Spleen (tissue), 11 donors: Measurements from ENCODE around the gene CPD. TPM values are rescaled to one million over a fixed set of nuclear protein-coding genes. Genes with fewer than 3 reads are reported as not detected.
A peak's percentile ranks its signal among the peaks of the same experiment; 100 is the strongest.
"Not testable (repeated sequence)": the region's sequence is repeated elsewhere in the genome, so short reads cannot be mapped to it uniquely, and the experiment has no call there.

Experiments
- DNase-seq: peaks from one replicate; pipeline ENCODE4 v3.0.0-alpha.2; 2020
- H3K27ac ChIP-seq, 8 donors: fragments of 200-600 bp; sonication (generic) in 7 of 8; 1 replicate in 4 of 8; 2 replicates in 4 of 8; pipeline versions ENCODE4 v1.5.0 to v1.8.0; 2016 to 2021; ENCODE audit warnings: inconsistent platforms in 4 of 8, mild to moderate bottlenecking in 4 of 8, moderate library complexity in 1 of 8
- H3K27me3 ChIP-seq, 7 donors: fragments of 200-600 bp; sonication (generic) in 6 of 7; replicated peaks in 1 of 7; 1 replicate in 4 of 7; 2 replicates in 3 of 7; pipeline versions ENCODE4 v1.5.0 to v1.8.0; 2016 to 2021; ENCODE audit warnings: inconsistent platforms in 3 of 7, mild to moderate bottlenecking in 1 of 7
- H3K36me3 ChIP-seq, 6 donors: fragments of 200-600 bp; sonication (generic) in 5 of 6; 1 replicate in 4 of 6; 2 replicates in 2 of 6; pipeline versions ENCODE4 v1.5.0 to v1.8.0; 2016 to 2021; ENCODE audit warnings: inconsistent platforms in 2 of 6
- H3K4me1 ChIP-seq, 6 donors: fragments of 200-600 bp; sonication (generic) in 5 of 6; 1 replicate in 3 of 6; 2 replicates in 3 of 6; pipeline versions ENCODE4 v1.5.0 to v1.8.0; 2016 to 2021; ENCODE audit warnings: inconsistent platforms in 3 of 6
- H3K4me3 ChIP-seq, 8 donors: fragments of 200-600 bp; sonication (generic) in 7 of 8; 1 replicate in 4 of 8; 2 replicates in 4 of 8; pipeline versions ENCODE4 v1.5.0 to v1.8.0; 2016 to 2021; ENCODE audit warnings: inconsistent platforms in 4 of 8, mild to moderate bottlenecking in 4 of 8, moderate library complexity in 2 of 8
- H3K9me3 ChIP-seq, 8 donors: fragments of 200-600 bp; sonication (generic) in 7 of 8; 1 replicate in 4 of 8; 2 replicates in 4 of 8; pipeline versions ENCODE4 v1.5.0 to v1.8.0; 2016 to 2021; ENCODE audit warnings: inconsistent platforms in 4 of 8
- CTCF ChIP-seq, 11 experiments: fragments of 200-600 bp in 7 of 11; fragments of 450-650 bp in 4 of 11; sonication (generic) in 4 of 11; IDR thresholded peaks in 8 of 11; conservative IDR thresholded peaks in 3 of 11; 1 replicate in 7 of 11; 2 replicates in 4 of 11; pipeline versions ENCODE4 v1.4.0 to v1.8.0; 2016 to 2021; ENCODE audit warnings: antibody characterized with exemption in 11 of 11, inconsistent platforms in 4 of 11, mild to moderate bottlenecking in 1 of 11
- POLR2A ChIP-seq, 3 donors: fragments of 450-650 bp; IDR thresholded peaks; one replicate each; pipeline ENCODE4 v1.5.1; 2017; ENCODE audit warnings: antibody characterized with exemption in 3 of 3, mild to moderate bottlenecking in 1 of 3
- POLR2AphosphoS5 ChIP-seq, 3 donors: sonication (generic); formaldehyde crosslinking; IDR thresholded peaks; one replicate each; pipeline ENCODE4 v1.5.1; 2017; ENCODE audit warnings: antibody characterized with exemption in 3 of 3
- WGBS, 5 donors: extraction: QIAGEN DNeasy Blood & Tissue Kit in 3 of 5; methylation state at CpG; one replicate each; pipeline versions ENCODE4 v1.1.5 to v1.1.7; 2013 to 2018; 5-methylcytosine and 5-hydroxymethylcytosine counted together
- intact Hi-C: fragments of 100-400 bp; cut with DNase I; formaldehyde crosslinking; loops from one replicate; pipeline ENCODE4 v1.15.0; 2023; ENCODE audit warnings: low total_unique reads
- polyA plus RNA-seq, 3 donors: library from polyadenylated mRNA; stranded (reverse); fragments of 200-250 nt; gene quantifications; one replicate each; pipeline ENCODE4 v1.2.1, GENCODE V29; 2013
- total RNA-seq, 7 donors: library from RNA; depleted of rRNA in 3 of 7; stranded (reverse); fragments of >200 nt in 3 of 7; fragmentation: NEBNext Ultra II Directional in 4 of 7; extraction: Animal tissue kit (Norgen Biotek cat#: 25700) in 4 of 7; gene quantifications; one replicate each; pipeline versions ENCODE4 v1.1.0 to v1.2.1, GENCODE V29; 2016 to 2021
- donor health status: healthy with polysubstance abuse.
- donor health status: DM: no; HTN: no; CAD: no; lungs with moderate emphysema.
- donor health status: DM: no; HTN: no; CAD: no.
- donor health status: Bipolar disorder and iron deficiency.
- donor health status: healthy.
- donor health status: DM: no; HTN: no; CAD: no.
- donor health status: DM: yes; HTN: yes; CAD: no.

CPD gene
- total and polyA plus RNA-seq, 10 donors = 1.6 to 83.8 (median 39.6) TPM

DNA sequence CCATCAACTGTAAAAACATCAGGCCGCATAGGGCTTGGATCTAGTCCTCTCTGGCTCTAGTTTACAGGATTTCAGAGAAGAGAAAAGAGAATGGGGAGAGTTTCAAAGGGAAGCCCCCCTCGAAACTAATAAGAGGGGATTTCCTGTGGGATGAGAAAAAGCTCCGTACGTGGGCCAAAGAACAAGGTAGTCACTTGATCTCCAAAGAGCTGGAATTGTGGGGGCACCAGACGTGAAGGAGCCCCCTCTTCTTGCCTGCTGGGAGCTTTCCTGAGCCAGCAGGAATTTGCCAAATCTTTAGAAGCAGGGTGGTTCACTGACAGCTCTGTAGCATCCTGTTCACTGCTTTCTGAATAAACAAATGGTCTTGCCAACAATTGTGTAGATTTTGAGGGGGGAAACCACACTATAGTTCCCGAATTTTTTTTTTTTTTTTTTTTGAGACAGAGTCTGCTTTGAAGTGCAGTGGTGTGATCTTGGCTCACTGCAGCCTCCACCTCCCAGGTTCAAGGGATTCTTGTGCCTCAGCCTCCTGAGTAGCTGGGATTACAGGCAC, 37.8 kb upstream of the CPD start:
- Histone ChIP-seq H3K27ac (peak overlapping the region in 7 of 8 donors; percentile 21 to 61 (median 50)), H3K36me3 (no peaks in the 10 kb centered on the region), H3K4me3 (no peak overlapping the region), H3K27me3 (no peaks in the 10 kb centered on the region), H3K9me3 (no peaks in the 10 kb centered on the region), H3K4me1 (peaks cover 5 to 49% (median 15%) of the 10 kb centered on the region in 6 donors)
- intact Hi-C loops = no loop called here
- TF ChIP-seq POLR2A (IDR thresholded peaks at IDR 0.05) = no peak
- no peak for TF ChIP-seq POLR2AphosphoS5 (IDR thresholded peaks at IDR 0.05)
- TF ChIP-seq CTCF (IDR thresholded peaks at IDR 0.05 in 8 of 11, conservative IDR thresholded peaks at IDR 0.05 in 3 of 11) = no peak
- no peak for DNase-seq
- WGBS, 5 donors = 26 to 59% (median 40%) methylated on average over 6 of the region's 6 CpGs

DNA sequence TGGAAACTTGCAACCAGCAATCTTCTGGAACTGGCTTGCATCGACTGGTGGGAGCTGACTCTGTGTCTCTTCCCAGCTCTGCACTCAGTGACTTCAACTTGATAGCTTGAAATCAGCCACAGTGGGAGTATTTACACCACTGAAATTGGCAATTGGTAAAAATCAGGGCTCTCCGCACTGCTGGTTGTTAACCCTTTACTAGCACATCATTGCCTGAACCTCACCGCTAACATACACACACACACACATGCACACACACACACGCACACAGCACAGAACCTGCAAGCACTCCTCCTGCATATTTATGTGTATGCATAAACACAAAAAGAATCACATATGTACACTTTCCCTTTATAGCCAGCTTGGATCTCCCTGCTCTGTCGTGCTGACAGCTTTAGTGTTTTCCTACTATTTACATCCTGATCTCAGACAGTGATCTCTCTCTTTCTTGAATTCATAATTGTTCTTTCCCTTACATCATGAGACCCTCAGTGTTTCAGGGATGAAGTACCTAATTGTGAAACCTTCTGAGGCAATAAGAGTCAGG, 37.0 kb upstream of the CPD start:
- Histone ChIP-seq H3K9me3 (no peaks in the 10 kb centered on the region), H3K27me3 (no peaks in the 10 kb centered on the region), H3K4me3 (no peak overlapping the region), H3K4me1 (peaks cover 5 to 51% (median 15%) of the 10 kb centered on the region in 6 donors), H3K36me3 (no peaks in the 10 kb centered on the region), H3K27ac (no peak overlapping the region)
- TF ChIP-seq POLR2AphosphoS5 (IDR thresholded peaks at IDR 0.05) = no peak
- TF ChIP-seq POLR2A (IDR thresholded peaks at IDR 0.05) = no peak
- no peak for DNase-seq
- 87 to 94% (median 89%) methylated on average over 5 of the region's 5 CpGs for WGBS, 5 donors
- intact Hi-C loops = no loop called here

DNA sequence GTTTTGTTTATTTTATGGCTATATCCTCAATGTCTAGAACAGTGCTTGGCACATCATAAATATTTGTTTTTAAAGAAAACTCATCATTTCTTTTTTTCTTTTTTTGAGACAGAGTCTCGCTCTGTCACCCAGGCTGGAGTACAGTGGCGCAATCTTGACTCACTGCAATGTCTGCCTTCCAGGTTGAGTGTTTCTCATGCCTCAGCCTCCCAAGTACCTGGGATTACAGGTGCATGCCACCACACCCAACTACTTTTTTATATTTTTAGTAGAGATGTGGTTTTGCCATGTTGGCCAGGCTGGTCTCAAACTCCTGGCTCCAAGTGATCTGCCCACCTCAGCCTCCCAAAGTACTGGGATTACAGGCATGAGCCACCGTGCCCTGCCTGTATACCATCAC, 35.5 kb upstream of the CPD start:
- Histone ChIP-seq H3K27ac (peak overlapping the region in 1 of 8 donors; percentile 90), H3K4me1 (peaks cover 4 to 51% (median 15%) of the 10 kb centered on the region in 6 donors)
- intact Hi-C loops, DNase-seq, H3K9me3 ChIP-seq, H3K36me3 ChIP-seq, H3K4me3 ChIP-seq, H3K27me3 ChIP-seq: not testable (repeated sequence)
- 88 to 93% (median 88%) methylated on average over 3 of the region's 3 CpGs for WGBS, 5 donors

DNA sequence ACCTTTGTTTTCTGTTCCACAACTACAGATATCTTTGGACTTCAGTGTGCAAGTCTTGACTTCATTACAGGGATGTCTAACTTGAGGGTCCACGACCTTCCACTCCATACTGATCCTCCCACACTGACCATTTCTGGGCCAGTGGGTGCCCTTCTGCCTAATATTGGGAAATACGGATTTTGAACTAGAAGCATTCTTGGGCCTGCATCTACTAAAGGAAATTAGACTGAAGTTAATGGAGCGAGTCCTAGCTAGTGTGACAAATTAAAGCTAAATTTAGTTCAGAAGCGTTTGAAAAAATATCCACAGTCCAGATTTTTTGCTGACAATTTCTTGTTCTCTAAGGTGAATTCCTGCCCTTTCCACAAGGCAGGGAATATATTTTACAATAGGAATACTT, 34.9 kb upstream of the CPD start:
- intact Hi-C loops = no loop called here
- WGBS, 5 donors = 82 to 88% (median 83%) methylated on average over 4 of the region's 4 CpGs
- DNase-seq = no peak
- peak overlapping the region in 4 of 8 donors; percentile 53 to 90 (median 79) for H3K27ac ChIP-seq
- H3K27me3 ChIP-seq = no peaks in the 10 kb centered on the region
- peaks cover 4 to 51% (median 15%) of the 10 kb centered on the region in 6 donors for H3K4me1 ChIP-seq
- H3K4me3 ChIP-seq = peak overlapping the region in 1 of 8 donors; percentile 15
- no peak for TF ChIP-seq CTCF (IDR thresholded peaks at IDR 0.05 in 8 of 11, conservative IDR thresholded peaks at IDR 0.05 in 3 of 11)
- no peak for TF ChIP-seq POLR2AphosphoS5 (IDR thresholded peaks at IDR 0.05)
- TF ChIP-seq POLR2A (IDR thresholded peaks at IDR 0.05) = no peak
- no peaks in the 10 kb centered on the region for H3K9me3 ChIP-seq
- H3K36me3 ChIP-seq = no peaks in the 10 kb centered on the region

DNA sequence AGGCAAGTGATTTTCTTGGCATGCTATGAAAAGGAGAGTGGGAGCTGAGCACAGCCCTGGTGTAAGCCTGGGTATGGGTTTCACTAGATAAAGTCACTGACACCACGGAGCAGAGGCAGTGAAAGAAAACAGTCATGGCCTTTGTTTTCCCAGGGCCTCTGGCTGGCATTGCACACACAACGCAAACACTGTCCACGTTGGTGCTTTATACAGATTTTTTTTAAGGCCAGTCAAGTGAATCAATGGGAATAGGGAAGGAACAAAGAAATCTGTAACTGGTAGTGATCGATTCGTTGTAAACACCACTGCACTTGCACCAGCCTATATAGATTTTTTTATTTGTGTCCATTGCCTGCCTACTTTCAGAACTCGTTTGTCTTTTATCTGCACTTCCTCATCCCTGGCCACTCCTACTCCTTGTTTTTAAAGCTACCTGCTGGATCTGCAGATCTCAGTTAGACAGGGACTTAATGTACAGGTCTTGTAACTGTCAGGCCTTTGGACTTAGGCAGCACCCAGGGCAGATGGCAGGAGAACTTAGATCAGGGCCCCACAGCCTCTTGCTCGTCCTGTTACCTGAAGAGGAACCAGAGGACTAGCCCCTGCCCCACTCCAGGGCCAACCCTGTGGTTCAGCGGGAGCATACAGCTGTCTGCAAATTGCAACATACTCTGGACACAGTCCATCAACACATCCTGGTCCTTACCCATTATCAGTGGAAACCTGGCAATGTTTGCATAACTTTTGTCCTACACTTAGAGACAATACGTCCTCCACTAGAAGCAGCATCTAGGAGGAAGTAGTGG, 34.2 kb upstream of the CPD start:
- H3K27ac ChIP-seq = peak overlapping the region in 7 of 8 donors; percentile 33 to 90 (median 67)
- TF ChIP-seq POLR2AphosphoS5 (IDR thresholded peaks at IDR 0.05) (peak in 1 of 3 donors; percentile 36), POLR2A (IDR thresholded peaks at IDR 0.05) (no peak)
- peak overlapping the region in 1 of 8 donors; percentile 15 for H3K4me3 ChIP-seq
- no peaks in the 10 kb centered on the region for H3K9me3 ChIP-seq
- H3K36me3 ChIP-seq = no peaks in the 10 kb centered on the region
- intact Hi-C loops = no loop called here
- H3K27me3 ChIP-seq = no peaks in the 10 kb centered on the region
- DNase-seq = no peak
- 44 to 60% (median 57%) methylated on average over 8 to 9 of the region's 9 CpGs for WGBS, 5 donors
- peaks cover 4 to 50% (median 15%) of the 10 kb centered on the region in 6 donors for H3K4me1 ChIP-seq
